ENCODE measurements around the gene SIPA1L3. TPM values are rescaled to one million over a fixed set of nuclear protein-coding genes. Genes with fewer than 3 reads are reported as not detected.

Gene SIPA1L3
- total and polyA plus RNA-seq, 2 of the 13 experiments (the other 11 are each of a cell fraction or from before 2014, with no cell fraction given) = 5.5 to 7.7 TPM

- no peak overlapping the region for H3K27ac ChIP-seq (ENCODE audit: extremely low read length, insufficient read depth, low read length)
- no peak overlapping the region for H2AFZ ChIP-seq (ENCODE audit: low read length)
- H4K20me1 ChIP-seq (ENCODE audit: insufficient read depth, low read length) = no peaks in the 10 kb centered on the region
- in situ Hi-C loops (cut with HindIII; ENCODE audit: extremely low pct_ligation_motif_present, low pct_unique_long_range_greater_than_20kb) (no loop called here), intact Hi-C loops (cut with micrococcal nuclease; ENCODE audit: unreplicated experiment) (no loop called here)
- ChIA-PET CTCF (ENCODE audit: low intra/inter-chr PET ratio, low total read pairs) (no interaction called here), POLR2A (interaction anchor here (1.8 kb wide), 1 partner anchor 13 kb away, joined by 4 read pairs; the partner anchor contains the start of genes SIPA1L3 and WDR87)
- DNase-seq (ENCODE audit: low spot score) (peak; percentile 59), ATAC-seq (peak; percentile 84), FAIRE-seq (no peak)
- no peaks in the 10 kb centered on the region for H3K79me2 ChIP-seq (ENCODE audit: insufficient read depth, low read length)
- no peak overlapping the region for H3K9ac ChIP-seq (ENCODE audit: insufficient read depth, low read depth, low read length)
- H3K4me1 ChIP-seq (ENCODE audit: insufficient read depth, low read length) = peaks cover 13% of the 10 kb centered on the region
- no peaks in the 10 kb centered on the region for H3K36me3 ChIP-seq (replicated peaks in 1 of 2; ENCODE audit: control insufficient read depth in 1 of 2, insufficient read depth in 2 of 2, low read length in 2 of 2)
- H3K9me3 ChIP-seq (ENCODE audit: low read length) = no peaks in the 10 kb centered on the region
- 0 out of 2 replicates have a peak overlapping the region, but pooled peaks have one; percentile 14 for H3K4me2 ChIP-seq (ENCODE audit: low read depth, low read length)
- H3K4me3 ChIP-seq (replicated peaks in 1 of 3; ENCODE audit: insufficient read depth in 1 of 3, low read depth in 2 of 3, low read length in 3 of 3) = no peak overlapping the region; a peak in 1 of 6 replicates
- 43% methylated on average over 5 of the region's 11 CpGs for WGBS (ENCODE audit: low lambda C conversion rate)
- no TSS peak for BruUV-seq (replicated peaks)
- H3K27me3 ChIP-seq (ENCODE audit: control insufficient read depth in 1 of 2, insufficient read depth in 2 of 2, low read length in 2 of 2) = peaks cover 0 to 20% of the 10 kb centered on the region in 2 experiments; a peak in 3 of 5 replicates
- TF ChIP-seq ZNF142 (CRISPR knock-in tag; IDR thresholded peaks at IDR 0.05) (no peak), SALL1 (CRISPR knock-in tag; IDR thresholded peaks at IDR 0.05) (peak; percentile 23; the same call in 1 of the 2 replicates), MAFK (conservative IDR thresholded peaks at IDR 0.05 in 1 of 2, IDR thresholded peaks at IDR 0.05 in 1 of 2; ENCODE audit: low read length in 2 of 2) (no peak), HNF4G (IDR thresholded peaks at IDR 0.05; ENCODE audit: borderline replicate concordance, low read depth, low read length) (peak; percentile 63), HNF4G (CRISPR knock-in tag; IDR thresholded peaks at IDR 0.05; ENCODE audit: borderline replicate concordance, low read depth) (no peak), KLF16 (CRISPR knock-in tag; IDR thresholded peaks at IDR 0.05) (no peak), SAP130 (CRISPR knock-in tag; IDR thresholded peaks at IDR 0.05; ENCODE audit: low read depth) (peak; percentile 24; the same call in 1 of the 2 replicates), HMGXB3 (CRISPR knock-in tag; IDR thresholded peaks at IDR 0.05; ENCODE audit: borderline replicate concordance) (no peak), GATAD2A (CRISPR knock-in tag; IDR thresholded peaks at IDR 0.05) (0 out of 2 replicates have a peak, but pooled peaks have one; percentile 17), NAIF1 (CRISPR knock-in tag; IDR thresholded peaks at IDR 0.05; ENCODE audit: borderline replicate concordance) (no peak)
Measured at GRCh38 chr19:37893845-37894575, 13.0 kb upstream of the SIPA1L3 start.
